ENCODE measurements around the gene ARFGEF3.
"Not testable (repeated sequence)": the region's sequence is repeated elsewhere in the genome, so short reads cannot be mapped to it uniquely, and the experiment has no call there.

Gene ARFGEF3

DNA sequence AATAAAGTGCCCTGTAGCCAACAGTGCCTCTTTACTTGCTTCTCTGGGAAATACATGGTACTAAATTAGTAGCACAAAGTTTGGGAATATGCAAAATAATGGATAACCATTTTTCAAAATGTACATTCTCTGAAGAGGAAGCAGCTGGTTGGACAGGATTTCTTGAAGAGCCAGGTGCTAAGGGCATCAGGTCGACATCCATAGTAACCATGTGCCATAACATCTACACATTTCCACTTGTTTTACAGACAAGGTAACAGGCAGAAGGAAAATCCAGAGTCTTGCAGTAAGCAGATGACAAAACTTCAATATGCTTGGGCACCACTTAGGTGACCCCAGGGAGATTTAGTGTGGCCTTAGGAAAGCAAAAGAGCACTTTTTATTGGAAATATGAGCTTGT, 179.4 kb downstream of the ARFGEF3 start:
- no peak for DNase-seq (ENCODE audit: extremely low read depth in 1 of 2, low read depth in 1 of 2)

DNA sequence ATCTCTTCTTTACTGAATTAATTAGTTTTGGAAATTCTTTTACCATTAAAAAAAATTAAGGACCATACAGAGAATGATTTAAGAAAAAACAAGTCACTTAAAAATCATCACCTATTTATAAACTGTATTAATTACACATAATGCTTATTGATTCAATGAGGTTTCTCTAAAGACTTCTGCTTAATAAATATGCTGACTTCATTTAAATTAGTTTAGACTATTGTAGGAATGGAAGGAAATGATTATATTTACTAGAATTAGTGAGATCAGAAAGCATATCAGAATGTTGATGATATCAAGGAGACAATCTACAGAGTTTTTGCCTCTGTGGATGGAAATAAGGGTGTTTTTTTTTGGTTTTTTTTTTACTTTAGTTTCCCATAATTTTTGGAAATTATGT, 181.4 kb downstream of the ARFGEF3 start:
- no peak for DNase-seq (ENCODE audit: extremely low read depth in 1 of 2, low read depth in 1 of 2)

DNA sequence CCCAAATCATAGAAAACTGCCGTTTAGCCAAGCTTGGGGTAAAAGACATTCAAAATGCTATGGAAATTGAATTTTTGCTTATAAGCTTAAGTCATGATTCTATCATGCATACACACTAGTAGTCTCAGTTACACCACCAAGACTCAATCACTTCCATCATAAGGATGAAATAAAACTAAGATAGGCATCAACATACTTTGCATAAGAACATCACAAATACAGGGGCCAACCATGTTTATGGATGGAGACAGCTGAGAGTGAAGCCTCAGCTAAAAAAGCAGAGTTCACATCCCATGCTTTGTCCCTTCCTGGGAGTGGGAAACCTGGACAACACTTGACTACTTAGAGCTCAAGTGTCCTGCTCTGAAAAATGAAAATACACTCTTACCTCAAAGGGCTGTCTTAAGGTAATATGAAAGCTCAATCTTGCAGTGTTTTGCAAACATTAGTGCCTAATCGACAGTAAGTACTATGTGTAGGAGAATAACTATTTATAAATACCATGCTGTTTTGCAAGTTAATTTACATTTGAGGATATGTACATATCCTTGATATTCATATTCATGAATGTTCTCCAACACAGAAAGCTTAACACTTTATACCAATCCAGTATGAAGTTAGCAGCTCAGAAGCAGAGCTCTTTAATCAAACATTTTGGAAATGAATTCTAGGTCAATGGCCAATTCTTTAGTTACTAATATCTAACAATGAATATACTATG, 184.0 kb downstream of the ARFGEF3 start:
- no peak for DNase-seq (ENCODE audit: extremely low read depth in 1 of 2, low read depth in 1 of 2)

DNA sequence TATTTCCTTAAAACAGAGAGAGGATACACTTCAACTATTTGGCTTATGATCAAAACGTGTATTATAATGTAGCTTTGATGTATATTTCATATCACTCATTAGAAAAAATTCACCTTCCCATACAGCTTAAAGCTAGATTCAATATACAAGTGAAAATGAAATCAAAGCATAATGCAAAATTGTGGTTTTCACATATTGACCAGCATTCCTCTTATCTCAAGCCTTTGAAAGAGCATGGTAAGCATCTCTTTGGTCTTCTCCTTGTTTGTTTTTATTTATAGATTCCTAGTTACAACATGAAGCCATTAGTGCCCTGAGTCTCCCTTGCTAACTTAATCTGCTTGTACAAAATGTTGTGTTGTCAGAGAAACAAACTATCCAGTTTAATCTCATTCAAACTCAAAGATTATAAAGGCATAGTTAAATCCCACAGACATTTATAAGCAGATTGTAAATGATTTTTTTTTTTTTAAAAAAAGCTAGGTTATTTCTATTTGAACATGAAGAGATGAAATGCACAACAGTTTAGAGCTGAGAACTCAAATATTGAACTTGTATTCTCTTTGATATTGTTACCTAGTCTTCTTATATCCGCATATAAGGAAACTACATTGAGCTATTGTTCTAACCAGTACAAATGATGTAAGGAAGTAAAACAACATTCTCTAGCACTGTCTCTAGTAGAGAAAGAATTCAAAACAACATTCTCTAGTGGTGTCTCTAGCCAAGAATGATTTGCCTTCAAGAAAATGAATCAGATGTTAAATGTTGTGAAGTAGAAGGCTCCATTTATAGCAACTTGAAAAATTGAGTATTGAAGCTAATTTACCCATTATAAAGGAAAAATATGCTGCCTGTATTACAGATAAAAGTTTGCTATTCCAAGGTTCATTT, 184.8 kb downstream of the ARFGEF3 start:
- no peak for DNase-seq (ENCODE audit: extremely low read depth in 1 of 2, low read depth in 1 of 2)

DNA sequence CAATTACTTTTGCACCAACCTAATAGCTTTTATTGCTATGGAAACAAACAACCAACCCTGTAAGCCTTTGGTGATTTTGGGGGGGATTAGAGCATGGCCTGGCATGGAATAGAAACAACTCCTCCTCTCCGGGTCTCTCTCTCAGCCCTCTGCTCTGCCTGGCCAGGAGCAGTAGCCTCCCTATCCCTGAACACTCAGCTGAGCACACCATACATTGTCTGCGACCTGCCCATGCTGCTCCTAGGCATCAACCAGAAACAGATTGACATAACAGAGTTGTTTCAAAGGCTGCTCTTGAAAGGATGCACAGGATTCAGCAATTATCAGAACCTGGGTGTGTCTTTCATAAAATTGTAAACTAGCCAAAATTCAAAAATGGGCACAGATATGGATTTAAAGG, 186.1 kb downstream of the ARFGEF3 start:
- no peak for DNase-seq (ENCODE audit: extremely low read depth in 1 of 2, low read depth in 1 of 2)

DNA sequence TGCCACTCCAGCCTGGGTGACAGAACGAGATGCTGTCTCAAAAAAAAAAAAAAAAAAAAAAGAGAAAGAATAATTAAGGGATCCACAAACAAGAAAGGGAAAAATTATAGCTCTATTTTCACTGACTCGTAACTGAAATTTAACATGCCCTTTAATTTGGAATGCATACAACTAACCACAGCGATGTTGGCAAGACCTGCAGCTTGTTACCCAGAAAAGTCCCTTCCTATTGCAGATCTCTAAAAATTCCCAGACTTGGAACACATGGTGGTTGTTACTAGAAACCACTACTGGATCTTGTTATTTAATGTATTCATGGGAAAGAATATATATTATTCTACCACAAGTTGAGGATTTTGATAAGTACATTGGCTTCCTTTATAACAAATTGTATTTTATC, 188.2 kb downstream of the ARFGEF3 start:
- DNase-seq (ENCODE audit: extremely low read depth in 1 of 2, low read depth in 1 of 2), result no peak

DNA sequence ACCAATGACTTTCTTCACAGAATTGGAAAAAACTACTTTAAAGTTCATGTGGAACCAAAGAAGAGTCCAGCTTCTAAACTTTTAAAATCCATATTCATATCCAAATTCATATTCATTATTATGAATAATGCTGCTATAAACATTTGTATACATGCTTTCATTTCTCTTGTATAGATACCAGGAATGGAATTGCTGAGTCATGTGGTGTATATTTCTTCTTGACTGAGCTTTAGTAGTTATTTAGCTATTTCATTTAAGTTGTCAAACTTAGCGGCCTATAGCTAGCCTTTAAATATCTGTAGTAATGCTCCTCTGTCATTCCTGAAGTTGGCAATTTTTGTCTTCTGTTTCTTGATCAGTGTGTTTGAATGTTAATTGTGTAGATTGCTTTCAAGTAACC, 196.2 kb downstream of the ARFGEF3 start:
- no peak for DNase-seq (ENCODE audit: extremely low read depth in 1 of 2, low read depth in 1 of 2)

DNA sequence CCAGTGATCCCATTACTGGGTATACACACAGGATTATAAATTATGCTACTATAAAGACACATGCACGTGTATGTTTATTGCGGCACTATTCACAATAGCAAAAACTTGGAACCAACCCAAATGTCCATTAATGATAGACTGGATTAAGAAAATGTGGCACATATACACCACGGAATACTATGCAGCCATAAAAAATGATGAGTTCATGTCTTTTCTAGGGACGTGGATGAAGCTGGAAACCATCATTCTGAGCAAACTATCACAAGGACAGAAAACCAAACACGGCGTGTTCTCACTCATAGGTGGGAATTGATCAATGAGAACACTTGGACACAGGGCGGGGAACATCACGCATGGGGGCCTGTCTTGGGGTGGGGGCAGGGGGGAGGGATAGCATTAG, 206.9 kb downstream of the ARFGEF3 start:
- DNase-seq (ENCODE audit: extremely low read depth in 1 of 2, low read depth in 1 of 2), result not testable (repeated sequence)

DNA sequence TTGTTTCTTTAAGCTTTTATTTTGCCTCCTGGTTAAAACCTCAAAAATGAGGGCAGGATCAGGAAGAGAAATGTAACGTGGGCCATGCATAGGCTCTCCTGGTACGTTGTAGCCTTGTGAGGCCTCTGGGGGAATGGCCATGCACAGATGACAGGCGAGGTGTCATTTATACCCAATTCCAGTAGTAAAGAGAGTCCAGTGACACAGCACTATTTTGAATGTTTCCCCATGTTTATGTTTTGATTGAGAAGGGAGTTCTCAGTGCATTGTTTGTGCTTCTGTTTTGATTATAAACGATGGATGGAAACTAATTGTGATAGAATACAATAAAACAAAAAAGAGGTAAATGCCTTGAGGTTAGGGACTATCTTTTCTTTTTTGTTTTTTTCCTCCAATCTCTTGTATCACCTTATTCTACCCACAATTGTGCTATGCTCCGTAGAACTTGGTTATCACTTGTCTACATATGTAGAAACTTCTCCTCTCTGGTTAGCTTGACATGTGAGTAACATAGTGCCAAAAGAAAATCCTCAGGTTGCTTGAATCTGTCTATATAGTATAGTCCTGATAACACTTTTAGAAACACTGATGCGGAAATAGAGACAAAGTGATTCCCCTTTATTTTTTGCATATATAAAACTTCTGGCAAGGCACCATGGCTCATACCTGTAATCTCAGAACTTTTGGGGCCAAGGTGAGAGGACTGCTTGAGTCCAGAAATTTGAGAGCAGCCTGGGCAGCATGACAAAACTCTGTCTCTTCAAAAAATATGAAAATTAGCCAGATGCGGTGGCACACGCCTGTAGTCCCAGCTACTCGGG, 209.1 kb downstream of the ARFGEF3 start:
- DNase-seq (ENCODE audit: extremely low read depth in 1 of 2, low read depth in 1 of 2), result no peak

DNA sequence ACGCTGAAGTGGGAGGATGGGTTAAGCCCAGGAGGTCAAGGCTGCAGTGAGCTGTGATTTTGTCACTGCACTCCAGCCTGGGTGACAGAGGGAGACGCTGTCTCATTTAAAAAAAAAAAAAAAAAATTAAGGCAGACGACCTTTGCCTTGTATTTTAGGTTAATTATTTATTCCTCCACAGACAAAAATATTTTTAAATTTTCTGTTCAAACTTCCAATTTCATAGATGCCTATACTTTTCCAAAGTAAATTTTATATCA, 209.6 kb downstream of the ARFGEF3 start:
- no peak for DNase-seq (ENCODE audit: extremely low read depth in 1 of 2, low read depth in 1 of 2)

DNA sequence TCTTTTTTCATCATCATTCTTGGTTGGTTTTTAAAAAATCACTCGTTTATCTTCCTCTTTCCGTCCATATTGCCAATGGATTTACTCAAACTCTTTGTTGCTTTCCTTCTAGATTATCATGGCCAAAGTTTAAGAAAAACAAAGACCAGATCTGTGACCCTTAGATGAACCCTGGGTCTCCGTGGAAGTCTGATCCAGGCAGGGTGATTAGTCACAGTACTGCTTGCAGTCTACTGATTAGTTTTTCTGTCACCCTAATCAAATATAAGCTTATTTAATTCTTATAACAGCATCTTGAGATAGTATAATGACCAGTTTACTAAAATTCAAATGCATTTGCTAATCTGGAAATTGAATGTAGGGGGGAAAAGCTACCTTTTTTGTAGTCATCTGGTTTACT, 210.0 kb downstream of the ARFGEF3 start:
- no peak for DNase-seq (ENCODE audit: extremely low read depth in 1 of 2, low read depth in 1 of 2)

DNA sequence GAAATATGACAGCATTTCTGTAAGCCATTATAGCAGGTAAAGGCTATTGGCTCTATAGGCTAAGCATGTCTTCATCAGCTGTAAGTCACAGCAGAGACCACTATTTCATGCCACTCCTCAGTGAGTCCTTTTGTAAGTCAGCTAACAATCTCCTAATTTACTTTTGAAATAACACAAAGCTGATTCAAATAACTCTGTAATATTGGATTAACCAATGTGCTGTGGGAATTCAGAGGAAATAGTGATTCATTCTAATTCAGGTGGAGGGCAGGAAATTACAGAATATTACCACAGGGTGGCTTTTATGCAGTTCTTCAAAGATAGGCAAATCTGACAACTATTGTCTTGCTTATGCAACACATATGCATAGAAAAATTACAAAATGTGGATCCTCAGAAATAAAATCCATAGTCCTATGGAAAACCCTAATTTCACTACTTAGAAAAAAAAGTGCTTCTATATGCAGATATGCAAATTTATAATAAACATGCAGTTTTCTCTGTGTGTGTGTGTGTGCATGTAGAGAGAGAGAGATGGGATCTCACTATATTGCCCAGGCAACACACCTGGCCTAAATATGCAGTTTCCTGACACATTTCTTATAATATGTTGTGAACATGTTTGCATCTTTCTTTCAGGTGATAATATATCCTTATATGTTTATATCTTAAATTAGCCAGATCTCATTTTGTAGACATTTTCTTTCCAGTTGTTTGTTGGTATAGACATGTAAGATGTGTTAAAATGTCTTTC, 211.1 kb downstream of the ARFGEF3 start:
- DNase-seq (ENCODE audit: extremely low read depth in 1 of 2, low read depth in 1 of 2), result no peak

DNA sequence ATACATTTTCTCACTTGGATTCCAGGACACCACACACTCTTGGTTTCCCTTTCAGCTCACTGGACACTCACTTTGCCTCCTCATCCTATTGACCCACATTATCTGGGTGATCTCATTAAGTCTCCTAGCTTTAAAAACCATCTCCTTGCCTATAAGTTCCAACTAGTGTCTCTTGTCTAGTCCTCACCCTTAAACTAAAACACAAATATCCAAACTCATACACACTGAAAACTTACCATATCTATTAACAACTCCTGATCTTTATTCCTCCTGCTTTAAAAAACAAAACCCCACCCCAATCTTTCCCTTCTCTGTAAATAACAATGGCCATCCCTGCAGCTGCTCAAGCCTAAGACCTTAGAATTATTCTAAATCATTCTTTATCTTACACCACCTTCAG, 212.5 kb downstream of the ARFGEF3 start:
- DNase-seq (ENCODE audit: extremely low read depth in 1 of 2, low read depth in 1 of 2), result no peak

DNA sequence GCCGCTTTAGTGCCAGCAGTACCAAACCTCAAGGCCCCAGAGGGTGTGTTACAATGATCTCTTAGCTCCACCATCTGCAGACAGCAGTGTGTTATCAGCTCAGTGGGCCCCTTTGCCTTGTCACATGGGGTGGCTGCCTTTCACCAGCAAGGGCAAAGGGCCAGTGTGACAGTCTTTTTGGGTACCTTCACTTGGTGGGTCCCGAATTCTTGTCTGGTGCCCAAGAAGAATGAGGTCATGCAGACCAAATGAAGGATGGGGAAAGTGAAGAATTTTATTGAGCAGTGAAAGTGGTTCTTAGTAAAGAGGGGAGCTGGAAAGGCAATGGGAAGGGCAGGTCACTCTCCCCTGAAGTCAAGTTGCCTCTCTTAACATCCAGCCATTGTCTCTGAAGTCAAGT, 213.1 kb downstream of the ARFGEF3 start:
- DNase-seq (ENCODE audit: extremely low read depth in 1 of 2, low read depth in 1 of 2), result no peak

DNA sequence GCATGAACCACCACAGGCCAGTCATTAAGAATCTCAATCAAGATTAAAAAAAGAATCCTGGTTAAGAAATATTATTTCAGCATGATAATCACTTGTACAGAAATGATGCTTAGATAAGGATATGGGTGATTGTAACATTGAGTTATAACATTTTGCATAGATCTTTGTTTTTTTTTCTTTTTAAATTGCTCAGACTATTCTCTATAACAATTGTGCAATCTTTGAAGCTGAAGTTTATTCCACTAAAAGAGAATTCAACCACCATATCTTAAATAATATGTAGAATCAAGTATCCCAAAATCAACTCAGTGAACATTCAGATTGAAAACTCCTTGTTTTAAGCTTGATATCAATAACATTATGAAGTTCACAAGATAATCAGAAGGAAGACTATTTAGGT, 215.3 kb downstream of the ARFGEF3 start:
- DNase-seq (ENCODE audit: extremely low read depth in 1 of 2, low read depth in 1 of 2), result no peak

DNA sequence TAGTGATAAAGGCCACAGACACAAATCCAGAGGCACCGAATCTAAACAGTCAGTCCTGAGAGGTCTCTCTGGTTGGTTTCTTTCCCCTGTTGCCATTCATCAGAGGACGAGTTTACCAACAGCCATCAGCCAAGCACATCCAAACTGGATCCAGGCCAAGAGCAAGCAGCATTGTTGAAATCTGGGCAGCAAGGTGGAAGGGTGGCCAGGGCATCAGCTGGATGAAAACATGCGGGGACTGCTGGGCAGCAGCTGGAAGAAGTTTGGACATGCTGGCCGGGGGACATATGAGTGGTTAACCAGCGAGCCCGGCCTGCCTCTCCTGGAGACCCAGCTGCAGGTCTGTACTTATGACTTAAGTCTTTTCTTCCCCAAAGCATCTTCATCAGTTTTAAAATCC, 216.1 kb downstream of the ARFGEF3 start, which contains the start of gene SMIM28:
Gene SMIM28, plus strand, starts transcription at position 62 of the 400 bp plus-strand sequence. Its CDS starts 168 bp downstream, at position 230.
- no peak for DNase-seq (ENCODE audit: extremely low read depth in 1 of 2, low read depth in 1 of 2)

DNA sequence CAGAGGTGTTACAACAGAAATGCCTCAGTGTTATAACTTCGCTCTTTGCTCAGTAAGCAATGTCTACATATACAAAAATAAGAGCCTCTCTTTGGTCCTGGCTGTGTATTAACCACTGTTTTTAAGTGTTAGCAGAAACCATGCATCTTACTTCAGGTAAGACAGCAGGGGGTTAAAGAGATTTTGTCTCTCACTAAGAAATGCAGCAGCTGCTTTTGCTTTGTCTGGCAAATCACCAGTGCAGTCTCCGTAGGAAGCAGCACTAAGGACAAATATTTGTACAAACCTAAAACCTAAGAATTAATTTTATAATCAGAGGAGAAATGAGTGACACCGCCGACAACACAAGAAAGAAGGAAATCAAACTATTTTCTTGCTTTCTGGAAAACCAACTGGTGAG, 216.7 kb downstream of the ARFGEF3 start:
- DNase-seq (ENCODE audit: extremely low read depth in 1 of 2, low read depth in 1 of 2), result no peak

DNA sequence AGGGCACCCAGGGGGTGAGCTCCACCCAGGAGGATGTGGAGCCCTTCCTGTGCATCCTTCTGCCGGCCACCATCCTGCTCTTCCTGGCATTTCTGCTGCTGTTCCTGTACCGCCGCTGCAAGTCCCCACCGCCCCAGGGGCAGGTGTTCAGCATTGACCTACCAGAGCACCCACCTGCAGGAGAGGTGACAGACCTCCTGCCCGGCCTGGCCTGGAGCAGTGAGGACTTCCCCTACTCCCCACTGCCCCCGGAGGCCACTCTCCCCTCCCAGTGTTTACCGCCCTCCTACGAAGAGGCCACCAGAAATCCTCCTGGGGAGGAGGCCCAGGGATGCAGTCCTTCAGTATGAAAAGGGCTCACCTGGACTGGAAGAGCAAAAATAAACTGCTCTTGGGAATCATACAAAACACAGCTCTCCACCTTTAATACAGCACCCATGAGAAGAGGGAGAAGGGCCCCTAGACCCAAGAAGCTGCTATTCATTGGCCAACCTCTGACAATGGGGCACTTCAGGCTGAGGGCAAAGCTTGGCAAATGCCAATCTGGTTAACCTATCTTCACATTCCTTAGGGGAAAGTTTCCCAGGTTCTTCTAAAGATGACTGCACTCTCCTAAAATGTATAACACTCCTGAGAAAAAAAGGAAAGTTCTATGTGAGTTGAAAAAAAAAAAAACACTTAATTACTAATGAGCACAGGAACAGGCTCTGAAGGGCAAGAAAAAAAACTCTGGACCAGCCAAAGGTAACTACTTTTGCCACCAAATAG, 220.9 kb downstream of the ARFGEF3 start:
- no peak for DNase-seq (ENCODE audit: extremely low read depth in 1 of 2, low read depth in 1 of 2)

DNA sequence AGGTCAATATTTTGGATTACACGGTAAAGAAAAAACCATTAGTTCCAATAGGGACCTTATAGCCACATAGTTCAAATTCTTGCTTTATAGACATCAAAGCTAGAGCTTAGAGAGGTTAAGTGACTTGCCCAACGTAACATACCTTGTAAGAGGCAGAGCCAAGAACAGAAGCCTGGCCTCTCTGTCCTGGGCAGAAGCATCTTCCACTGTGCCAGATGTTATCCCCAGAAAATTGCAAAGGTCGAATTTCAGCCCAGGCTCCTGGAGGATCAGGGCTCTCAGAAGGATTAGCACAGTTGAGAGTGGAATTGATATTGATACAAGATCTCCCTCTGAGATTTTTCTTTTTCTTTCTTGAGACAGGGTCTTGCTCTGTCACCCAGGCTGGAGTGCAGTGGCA, 222.0 kb downstream of the ARFGEF3 start:
- no peak for DNase-seq (ENCODE audit: extremely low read depth in 1 of 2, low read depth in 1 of 2)

DNA sequence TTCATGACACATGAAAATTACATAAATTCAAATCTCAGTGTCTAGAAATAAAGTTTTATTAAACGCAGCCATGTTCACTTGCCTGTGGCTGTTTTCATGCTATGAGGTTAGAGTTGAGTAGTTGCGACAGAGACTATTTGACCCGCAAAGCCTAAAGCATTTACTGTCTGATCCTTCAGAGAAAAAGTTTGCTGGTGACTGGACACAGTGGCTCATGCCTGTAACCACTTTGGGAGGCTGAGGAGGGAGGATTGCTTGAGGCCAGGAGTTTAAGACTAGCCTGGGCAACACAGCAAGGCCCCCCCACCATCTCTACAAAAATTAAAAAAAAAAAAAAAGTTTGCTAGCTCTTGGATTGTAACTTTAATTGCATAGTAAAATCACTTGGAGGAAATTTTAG, 225.2 kb downstream of the ARFGEF3 start:
- DNase-seq (ENCODE audit: extremely low read depth in 1 of 2, low read depth in 1 of 2), result no peak

All from stimulated activated CD8-positive, alpha-beta memory T cell treated with anti-CD3 and anti-CD28 coated beads, Interleukin-7, amount 100 ng/mL, for 48 hours (primary cell).